Endothelial cell of umbilical vein (primary cell): ENCODE data around the gene MMP19.

Experiments used
- CTCF ChIP-seq, 2 donors: IDR thresholded peaks; 1 replicate in 1 of 2; 2 replicates in 1 of 2; pipeline ENCODE4 v1.5.1; 2011; ENCODE audit warnings: low read length in 2 of 2, mild to moderate bottlenecking in 2 of 2, moderate library complexity in 2 of 2, control low read depth in 1 of 2, inconsistent platforms in 1 of 2, low read depth in 1 of 2; ENCODE audit not compliant: insufficient read depth in 1 of 2; ENCODE audit errors: extremely low read depth in 1 of 2
- JUN ChIP-seq: IDR thresholded peaks from 2 replicates; pipeline ENCODE4 v1.6.1; 2011; ENCODE audit warnings: borderline replicate concordance, low read depth; ENCODE audit not compliant: insufficient read length, insufficient read depth
- POLR2A ChIP-seq: IDR thresholded peaks from 2 replicates; pipeline ENCODE4 v1.6.1; 2012; ENCODE audit warnings: low read depth, mild to moderate bottlenecking, control low read depth, low read length

GRCh38 chr12:55865327-55865726, 22.6 kb upstream of the MMP19 start:
- TF ChIP-seq CTCF (IDR thresholded peaks at IDR 0.05; ENCODE audit: extremely low read depth in 1 of 2, insufficient read depth in 1 of 2, low read depth in 1 of 2, low read length in 2 of 2) (no peak), JUN (no peak), POLR2A (no peak)
